A673 (cell line): Measurements from ENCODE around the gene MXD3.

Experiments
- CTCF ChIP-seq: fragments of 300-800, 200-600 bp; sonication (generic); conservative IDR thresholded peaks from 2 replicates; pipeline ENCODE4 v1.5.1; 2017; ENCODE audit warnings: low read depth, mild to moderate bottlenecking, antibody characterized with exemption, low read length, moderate library complexity, mixed read lengths
- EZH2 ChIP-seq: fragments of 200-600 bp; sonication (generic); IDR thresholded peaks from 2 replicates; pipeline ENCODE4 v1.6.1; 2017; ENCODE audit warnings: borderline replicate concordance, low read depth, mild to moderate bottlenecking, mixed read lengths, antibody characterized with exemption, low read length; ENCODE audit not compliant: poor library complexity, severe bottlenecking

GRCh38 chr5:177299697-177300096, 12.0 kb downstream of the MXD3 start:
- TF ChIP-seq CTCF (no peak), EZH2 (no peak)
